Measurements from ENCODE around the gene ADGB.
"Not testable (repeated sequence)": the region's sequence is repeated elsewhere in the genome, so short reads cannot be mapped to it uniquely, and the experiment has no call there.

Gene ADGB

GRCh38 chr6:146598772-146599405 is at the start of gene ADGB:
Gene ADGB, plus strand, starts transcription at chr6:146598972. Its CDS starts 69 bp downstream, at chr6:146599041.
- peak; percentile 20 for DNase-seq (ENCODE audit: low spot score)

DNA sequence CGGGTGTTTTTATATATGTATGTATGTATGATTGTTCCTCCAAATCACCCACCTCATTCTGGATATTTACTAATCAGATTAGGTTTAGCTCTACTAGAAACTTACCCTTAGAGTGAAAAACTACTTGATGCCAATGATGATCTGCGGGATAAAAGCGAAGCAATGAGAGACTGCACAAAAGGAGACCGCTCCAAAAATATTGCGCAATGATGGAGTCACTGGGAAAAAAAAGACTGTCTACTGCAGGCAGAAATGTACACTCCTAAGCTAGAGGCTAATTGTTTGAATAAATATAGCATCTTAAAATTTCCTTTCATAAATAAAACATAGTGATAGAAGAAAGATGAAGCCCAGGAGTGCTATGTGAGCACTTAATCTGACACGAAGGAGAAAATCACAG is 47.9 kb upstream of the ADGB start:
- DNase-seq (ENCODE audit: low spot score), result no peak

- no peak for DNase-seq (ENCODE audit: low spot score)
Observed at GRCh38 chr6:146551545-146551944, 47.2 kb upstream of the ADGB start.

- no peak for DNase-seq (ENCODE audit: low spot score)
Observed at GRCh38 chr6:146553377-146554135, 45.2 kb upstream of the ADGB start.

DNA sequence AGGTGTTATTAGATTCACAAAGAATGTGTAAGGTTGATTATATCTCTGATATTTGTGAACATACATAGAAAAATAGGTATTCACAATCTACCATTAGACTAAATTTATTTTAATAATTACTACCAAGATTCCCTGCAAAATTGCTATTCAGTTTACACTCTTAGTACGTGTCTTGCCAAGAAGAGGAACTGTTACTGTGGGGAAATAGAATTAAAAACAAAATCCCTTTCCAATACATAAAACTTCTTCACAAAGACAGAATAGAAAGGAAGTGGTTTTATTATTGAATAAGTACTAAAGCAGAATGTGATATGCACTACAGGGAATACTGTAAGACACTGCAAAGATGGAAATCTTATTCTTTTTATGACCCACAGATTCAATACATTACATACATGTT is 38.2 kb upstream of the ADGB start:
- no peak for DNase-seq (ENCODE audit: low spot score)

DNA sequence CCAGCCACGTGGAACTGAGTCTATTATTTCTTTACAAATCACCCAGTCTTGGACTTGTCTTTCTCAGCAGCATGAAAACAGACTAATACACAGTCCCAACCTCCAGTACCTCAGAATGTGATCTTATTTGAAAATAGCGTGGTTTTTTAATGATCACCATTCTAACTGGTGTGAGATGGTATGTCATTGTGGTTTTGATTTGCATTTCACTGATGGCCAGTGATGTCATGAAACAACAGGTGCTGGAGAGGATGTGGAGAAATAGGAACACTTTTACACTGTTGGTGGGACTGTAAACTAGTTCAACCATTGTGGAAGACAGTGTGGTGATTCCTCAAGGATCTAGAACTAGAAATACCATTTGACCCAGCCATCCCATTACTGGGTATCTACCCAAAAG is 32.1 kb upstream of the ADGB start:
- not testable (repeated sequence) for DNase-seq (ENCODE audit: low spot score)

GRCh38 chr6:146568619-146569018 is 30.2 kb upstream of the ADGB start:
- DNase-seq (ENCODE audit: low spot score), result not testable (repeated sequence)

DNA sequence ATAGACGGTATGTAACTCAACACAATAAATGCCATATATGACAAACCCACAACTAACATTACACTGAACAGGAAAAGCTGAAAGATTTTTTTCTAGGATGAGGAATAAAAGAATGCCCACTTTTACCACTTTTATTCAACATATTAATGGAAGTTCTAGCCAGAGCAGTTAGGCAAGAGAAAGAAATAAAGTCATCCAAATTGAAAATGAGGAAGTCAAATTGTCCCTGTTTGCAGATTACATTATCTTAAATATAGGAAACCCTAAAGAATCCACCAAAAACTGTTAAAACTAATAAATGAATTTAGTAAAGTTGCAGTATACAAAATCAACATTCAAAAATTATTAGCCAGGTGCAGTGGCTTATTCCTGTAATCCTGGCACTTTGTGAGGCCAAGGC is 24.6 kb upstream of the ADGB start:
- no peak for DNase-seq (ENCODE audit: low spot score)

DNA sequence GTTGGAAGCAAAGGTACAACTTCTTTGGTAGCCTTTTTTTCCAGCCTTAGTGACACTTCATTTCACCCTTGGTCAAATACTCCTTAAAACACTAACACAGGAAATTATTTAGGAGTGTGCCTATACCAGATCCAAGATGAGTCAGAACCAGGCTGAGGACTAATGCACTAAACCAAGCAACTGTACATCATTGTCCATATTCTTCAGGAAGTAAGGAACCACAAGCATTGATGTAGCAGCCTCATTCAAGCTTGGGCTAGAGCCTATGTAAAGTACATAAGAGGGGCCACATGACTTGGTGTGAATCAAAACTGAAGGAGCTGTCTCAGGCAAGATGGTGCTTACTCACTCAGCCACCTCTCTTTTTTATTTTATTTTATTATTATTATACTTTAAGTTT is 20.7 kb upstream of the ADGB start:
- no peak for DNase-seq (ENCODE audit: low spot score)

GRCh38 chr6:146581968-146582367 is 16.8 kb upstream of the ADGB start:
- no peak for DNase-seq (ENCODE audit: low spot score)

DNA sequence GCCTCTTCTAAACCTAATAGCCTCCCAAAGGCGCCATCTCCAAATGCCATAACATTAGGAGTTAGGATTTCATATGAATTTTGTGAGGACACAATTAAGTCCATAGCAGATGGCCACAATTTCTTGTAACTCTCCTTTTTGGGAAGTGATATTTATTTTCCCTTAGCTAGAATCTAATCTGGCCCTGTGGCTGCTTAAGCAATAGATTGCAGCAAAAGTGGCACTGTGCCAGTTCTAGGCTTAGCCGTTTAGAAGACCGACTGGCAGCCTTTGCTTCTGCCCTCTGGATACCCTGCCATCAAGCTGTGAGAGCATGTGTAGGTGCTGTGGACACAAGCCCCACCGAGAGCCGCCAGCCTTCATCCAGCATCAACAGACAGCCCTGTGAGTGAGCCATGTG is 15.9 kb upstream of the ADGB start:
- DNase-seq (ENCODE audit: low spot score), result peak; percentile 10

- DNase-seq (ENCODE audit: low spot score), result no peak
Observed at GRCh38 chr6:146583966-146584365, 14.8 kb upstream of the ADGB start.

- DNase-seq (ENCODE audit: low spot score), result no peak
Observed at GRCh38 chr6:146587459-146587858, 11.3 kb upstream of the ADGB start.

GRCh38 chr6:146590492-146590891 is 8.3 kb upstream of the ADGB start:
- DNase-seq (ENCODE audit: low spot score), result no peak

DNA sequence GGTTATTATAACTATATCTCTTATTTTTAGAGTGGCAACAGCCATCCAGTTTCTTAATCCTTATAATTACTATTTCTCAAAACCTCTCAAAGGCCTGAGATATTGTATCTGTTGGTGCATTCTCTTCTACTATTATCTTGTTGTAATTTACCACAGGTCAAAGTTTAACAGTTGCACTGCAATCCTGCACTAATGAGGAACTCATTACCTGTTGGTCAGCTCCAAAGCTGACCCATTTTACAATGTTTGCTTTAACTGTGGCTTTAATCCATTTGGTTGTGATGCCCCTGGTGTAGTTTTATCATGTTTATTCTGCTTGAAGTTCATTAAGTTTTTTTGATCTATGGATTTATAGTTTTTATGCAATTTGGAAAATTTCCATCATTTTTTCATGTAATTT is 6.3 kb upstream of the ADGB start:
- no peak for DNase-seq (ENCODE audit: low spot score)

DNA sequence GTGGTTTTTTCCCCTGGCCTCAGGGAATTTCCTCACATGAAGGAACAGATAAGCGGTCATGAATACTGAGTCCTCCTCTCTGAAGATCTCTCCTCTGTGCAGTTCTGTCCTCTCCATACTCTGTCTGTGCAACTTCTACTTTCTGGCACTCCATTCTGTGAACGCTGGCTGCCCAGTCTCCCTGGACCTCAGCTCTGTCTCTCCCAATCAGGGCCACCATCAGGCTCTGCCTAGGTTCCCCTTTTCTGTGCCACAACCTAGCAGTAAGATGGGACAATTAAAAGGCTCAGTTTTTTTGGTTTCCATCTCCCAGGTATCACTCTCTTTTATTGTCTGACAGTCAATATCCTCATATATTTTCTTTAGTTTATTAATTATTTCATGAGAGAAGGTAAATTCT is 4.8 kb upstream of the ADGB start:
- no peak for DNase-seq (ENCODE audit: low spot score)

GRCh38 chr6:146594495-146594894 is 4.3 kb upstream of the ADGB start:
- DNase-seq (ENCODE audit: low spot score), result no peak

DNA sequence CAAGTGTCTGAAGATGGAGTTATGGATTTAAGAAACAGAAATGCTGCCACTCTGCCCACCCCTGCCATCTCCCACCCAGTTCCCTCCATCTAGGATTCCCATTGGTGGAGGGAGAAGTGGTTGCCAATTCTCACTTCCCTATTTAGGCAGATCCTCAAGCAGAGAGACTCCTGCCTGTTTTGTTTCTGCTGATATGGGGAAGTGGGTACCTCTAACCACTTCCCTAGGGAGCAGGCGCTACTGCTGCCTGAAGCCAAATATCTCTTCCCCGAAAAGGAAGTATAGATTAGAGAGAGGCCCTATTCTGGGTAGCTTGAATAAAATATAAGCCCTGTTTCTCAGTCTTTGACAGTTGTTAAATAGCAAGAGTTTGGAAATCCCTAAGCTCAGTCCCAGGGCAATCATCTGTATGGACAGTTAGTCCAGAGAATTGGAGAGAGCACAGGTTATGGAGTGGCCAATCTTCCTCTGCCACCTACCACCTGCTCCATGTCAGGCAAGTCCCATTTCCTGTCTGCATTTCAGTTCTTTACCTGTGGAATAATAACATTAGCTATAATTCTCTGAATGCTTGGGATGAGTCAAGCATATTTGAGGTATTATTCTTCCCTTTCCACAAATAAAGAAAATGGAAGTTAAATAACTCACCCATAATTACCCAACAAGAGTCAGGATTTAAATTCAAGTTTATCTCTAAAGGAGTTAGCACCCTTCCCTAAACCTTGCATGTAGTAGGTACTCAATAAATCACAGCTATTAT is 2.6 kb upstream of the ADGB start:
- DNase-seq (ENCODE audit: low spot score), result no peak

- no peak for DNase-seq (ENCODE audit: low spot score)
Observed at GRCh38 chr6:146601352-146601751, 2.6 kb downstream of the ADGB start.

GRCh38 chr6:146602526-146602925 is 3.8 kb downstream of the ADGB start:
- DNase-seq (ENCODE audit: low spot score), result no peak

DNA sequence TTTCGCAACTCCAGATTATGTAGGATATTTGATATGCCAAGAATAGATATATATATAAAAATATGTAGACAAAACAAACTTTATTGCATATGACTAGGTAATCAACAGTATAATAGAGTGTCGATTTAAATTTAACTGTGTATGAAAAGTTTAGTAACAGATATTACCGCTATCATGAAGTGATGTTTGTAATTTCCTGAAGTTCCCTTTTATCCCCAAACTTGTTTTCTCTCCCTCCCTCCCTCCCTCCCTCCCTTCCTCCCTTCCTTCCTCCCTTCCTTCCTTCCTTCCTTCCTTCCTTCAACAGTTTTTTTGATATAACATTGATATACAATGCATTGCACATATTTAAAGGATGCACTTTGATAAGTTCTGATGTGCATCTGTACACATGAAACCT is 15.2 kb downstream of the ADGB start:
- DNase-seq (ENCODE audit: low spot score), result no peak

DNA sequence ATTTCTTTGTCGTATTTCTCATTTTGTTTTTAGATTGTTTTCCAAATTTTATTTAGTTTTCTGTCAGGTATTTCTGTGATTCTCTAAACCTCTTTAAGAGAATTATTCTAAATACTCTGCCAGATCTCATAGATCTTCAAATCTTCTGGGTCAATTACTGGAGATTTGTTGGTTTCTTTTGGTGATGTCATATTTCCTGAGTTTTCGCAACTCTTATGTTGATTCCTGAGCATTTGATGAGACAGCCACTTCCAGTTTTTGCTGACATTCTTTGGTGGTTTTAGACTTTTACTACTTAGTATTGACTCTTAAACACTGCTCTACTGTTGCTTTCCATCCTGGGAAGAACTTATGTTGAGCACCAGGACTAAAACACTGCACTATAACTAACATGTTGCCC is 21.9 kb downstream of the ADGB start:
- DNase-seq (ENCODE audit: low spot score), result no peak

DNA sequence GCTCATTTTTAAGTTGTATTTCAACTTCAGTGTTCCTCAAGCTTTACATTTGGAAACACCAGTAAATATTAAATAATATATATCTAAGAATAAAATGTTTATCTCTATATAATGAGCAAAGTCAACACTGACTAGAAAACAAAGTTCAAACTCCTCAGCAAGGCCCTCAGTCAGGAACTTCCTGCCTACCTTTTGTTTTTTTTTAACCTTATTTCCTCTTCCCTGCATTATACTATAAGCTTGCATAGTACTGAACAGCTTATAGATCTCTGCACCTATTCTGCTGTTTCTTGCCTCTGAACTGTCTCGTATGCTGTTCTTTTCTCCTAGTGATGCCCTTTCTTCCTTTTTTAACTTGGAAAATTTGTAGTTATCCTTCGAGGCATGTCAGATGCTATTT is 29.6 kb downstream of the ADGB start:
- no peak for DNase-seq (ENCODE audit: low spot score)
